ENCODE data around the gene ALKBH5. TPM values are rescaled to one million over a fixed set of nuclear protein-coding genes. Genes with fewer than 3 reads are reported as not detected.

ALKBH5 gene
- total RNA-seq, 2 experiments from 2014 or later = 99.3 to 125 TPM

DNA sequence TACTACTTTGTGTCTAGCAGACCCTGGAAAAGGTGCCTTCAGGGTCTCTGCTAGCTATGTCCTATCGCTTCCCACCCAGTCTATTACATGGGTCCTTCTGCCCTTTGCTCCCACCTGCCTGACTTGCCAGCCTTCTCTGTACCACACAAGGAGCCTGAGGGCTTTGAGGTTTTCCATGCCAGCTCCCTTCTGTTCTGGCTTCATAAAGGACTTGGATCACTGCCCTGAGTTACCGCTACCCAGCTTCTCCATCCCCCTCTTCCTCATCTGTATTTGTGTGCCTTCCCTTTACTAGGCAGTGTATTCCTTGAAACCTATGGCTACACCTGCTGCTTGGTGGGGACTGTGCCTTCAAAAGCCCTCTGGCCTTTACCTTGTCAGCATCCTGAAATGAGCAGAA lies 22.2 kb downstream of the ALKBH5 start:
- DNase-seq (ENCODE audit: low spot score) = no peak
- H2AFZ ChIP-seq (ENCODE audit: low read length) = no peak overlapping the region
- H3K9me3 ChIP-seq (ENCODE audit: low read length) = no peaks in the 10 kb centered on the region
- no peak for TF ChIP-seq EZH2phosphoT487 (IDR thresholded peaks at IDR 0.05; ENCODE audit: borderline replicate concordance, low read depth, low read length)
- 0 out of 2 replicates have a peak, but pooled peaks cover 8% of the 10 kb centered on the region for H4K20me1 ChIP-seq (ENCODE audit: insufficient read depth, low read length)
- no peaks in the 10 kb centered on the region for H3K9me2 ChIP-seq (ENCODE audit: insufficient read depth, low read length)
- no peaks in the 10 kb centered on the region for H3K4me1 ChIP-seq (ENCODE audit: insufficient read depth, low read length, poor library complexity, severe bottlenecking)
- peaks cover 86% of the 10 kb centered on the region for H3K36me3 ChIP-seq (ENCODE audit: insufficient read depth, low read length)
- no TSS peak for BruUV-seq (replicated peaks)
- no peaks in the 10 kb centered on the region for H3K79me2 ChIP-seq (ENCODE audit: insufficient read depth, low read depth, low read length)
- H3K4me2 ChIP-seq (ENCODE audit: low read length) = no peak overlapping the region
- intact Hi-C loops (cut with micrococcal nuclease; ENCODE audit: unreplicated experiment) = no loop called here
- CTCF ChIA-PET (ENCODE audit: unreplicated experiment) = no interaction called here
- no peak overlapping the region for H3K4me3 ChIP-seq (ENCODE audit: low read depth, low read length, poor library complexity, severe bottlenecking)
- POLR2A ChIA-PET = no interaction called here
- H3K27ac ChIP-seq (ENCODE audit: low read depth, low read length, poor library complexity, severe bottlenecking) = no peak overlapping the region

DNA sequence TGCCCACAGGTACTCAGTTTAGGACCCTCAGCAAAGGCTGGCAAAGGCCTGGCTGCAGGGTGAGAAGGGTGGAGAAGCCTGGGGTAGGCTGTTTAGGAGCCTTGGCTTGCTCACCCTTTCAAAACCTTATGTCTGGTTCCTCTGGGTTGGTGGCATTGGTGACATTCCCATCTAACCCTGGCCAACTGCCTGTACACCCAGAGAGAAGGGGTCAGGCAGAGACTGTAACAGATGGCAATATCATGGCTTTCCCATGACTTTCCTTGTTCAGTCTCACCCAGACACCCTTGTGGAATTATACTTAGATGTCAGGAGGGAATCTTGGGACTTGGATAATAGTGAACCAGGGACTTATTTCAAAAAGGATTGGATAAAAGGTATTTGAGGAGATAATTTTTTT lies 23.3 kb downstream of the ALKBH5 start:
- POLR2A ChIA-PET = no interaction called here
- peaks cover 82% of the 10 kb centered on the region for H3K36me3 ChIP-seq (ENCODE audit: insufficient read depth, low read length)
- H3K4me3 ChIP-seq (ENCODE audit: low read depth, low read length, poor library complexity, severe bottlenecking) = no peak overlapping the region
- no TSS peak for BruUV-seq (replicated peaks)
- intact Hi-C loops (cut with micrococcal nuclease; ENCODE audit: unreplicated experiment) = no loop called here
- no peak for DNase-seq (ENCODE audit: low spot score)
- no peak for TF ChIP-seq EZH2phosphoT487 (IDR thresholded peaks at IDR 0.05; ENCODE audit: borderline replicate concordance, low read depth, low read length)
- TF ChIP-seq, protein P1, sequence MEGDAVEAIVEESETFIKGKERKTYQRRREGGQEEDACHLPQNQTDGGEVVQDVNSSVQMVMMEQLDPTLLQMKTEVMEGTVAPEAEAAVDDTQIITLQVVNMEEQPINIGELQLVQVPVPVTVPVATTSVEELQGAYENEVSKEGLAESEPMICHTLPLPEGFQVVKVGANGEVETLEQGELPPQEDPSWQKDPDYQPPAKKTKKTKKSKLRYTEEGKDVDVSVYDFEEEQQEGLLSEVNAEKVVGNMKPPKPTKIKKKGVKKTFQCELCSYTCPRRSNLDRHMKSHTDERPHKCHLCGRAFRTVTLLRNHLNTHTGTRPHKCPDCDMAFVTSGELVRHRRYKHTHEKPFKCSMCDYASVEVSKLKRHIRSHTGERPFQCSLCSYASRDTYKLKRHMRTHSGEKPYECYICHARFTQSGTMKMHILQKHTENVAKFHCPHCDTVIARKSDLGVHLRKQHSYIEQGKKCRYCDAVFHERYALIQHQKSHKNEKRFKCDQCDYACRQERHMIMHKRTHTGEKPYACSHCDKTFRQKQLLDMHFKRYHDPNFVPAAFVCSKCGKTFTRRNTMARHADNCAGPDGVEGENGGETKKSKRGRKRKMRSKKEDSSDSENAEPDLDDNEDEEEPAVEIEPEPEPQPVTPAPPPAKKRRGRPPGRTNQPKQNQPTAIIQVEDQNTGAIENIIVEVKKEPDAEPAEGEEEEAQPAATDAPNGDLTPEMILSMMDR (conservative IDR thresholded peaks at IDR 0.05; ENCODE audit: low read length) = no peak
- H3K4me2 ChIP-seq (ENCODE audit: low read length) = no peak overlapping the region
- H3K79me2 ChIP-seq (ENCODE audit: insufficient read depth, low read depth, low read length) = no peaks in the 10 kb centered on the region
- no peaks in the 10 kb centered on the region for H3K4me1 ChIP-seq (ENCODE audit: insufficient read depth, low read length, poor library complexity, severe bottlenecking)
- H3K9me2 ChIP-seq (ENCODE audit: insufficient read depth, low read length) = no peaks in the 10 kb centered on the region
- CTCF ChIA-PET (ENCODE audit: unreplicated experiment) = no interaction called here
- H4K20me1 ChIP-seq (ENCODE audit: insufficient read depth, low read length) = 0 out of 2 replicates have a peak, but pooled peaks cover 8% of the 10 kb centered on the region
- H3K27ac ChIP-seq (ENCODE audit: low read depth, low read length, poor library complexity, severe bottlenecking) = no peak overlapping the region
- no peak overlapping the region for H2AFZ ChIP-seq (ENCODE audit: low read length)
- no peaks in the 10 kb centered on the region for H3K9me3 ChIP-seq (ENCODE audit: low read length)

DNA sequence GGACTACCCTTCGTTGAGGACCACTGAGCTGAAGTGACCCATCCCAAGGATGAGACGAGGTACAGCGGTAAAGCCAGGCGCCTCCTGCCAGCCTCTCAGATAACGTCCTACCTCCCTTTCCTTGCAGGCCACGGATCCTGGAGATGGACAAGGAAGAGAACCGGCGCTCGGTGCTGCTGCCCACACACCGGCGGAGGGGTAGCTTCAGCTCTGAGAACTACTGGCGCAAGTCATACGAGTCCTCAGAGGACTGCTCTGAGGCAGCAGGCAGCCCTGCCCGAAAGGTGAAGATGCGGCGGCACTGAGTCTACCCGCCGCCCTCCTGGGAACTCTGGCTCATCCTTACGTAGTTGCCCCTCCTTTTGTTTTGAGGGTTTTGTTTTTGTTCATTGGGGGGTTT lies 24.5 kb downstream of the ALKBH5 start:
- ChIA-PET CTCF (ENCODE audit: unreplicated experiment) (no interaction called here), POLR2A (interaction anchor here (0.7 kb wide), 1 partner anchor 129 kb away, joined by 3 read pairs; no protein-coding TSS in a partner anchor)
- intact Hi-C loops (cut with micrococcal nuclease; ENCODE audit: unreplicated experiment) = no loop called here
- Histone ChIP-seq H3K36me3 (ENCODE audit: insufficient read depth, low read length) (peaks cover 76% of the 10 kb centered on the region), H2AFZ (ENCODE audit: low read length) (no peak overlapping the region), H3K4me3 (ENCODE audit: low read depth, low read length, poor library complexity, severe bottlenecking) (no peak overlapping the region), H3K4me1 (ENCODE audit: insufficient read depth, low read length, poor library complexity, severe bottlenecking) (no peaks in the 10 kb centered on the region), H4K20me1 (ENCODE audit: insufficient read depth, low read length) (0 out of 2 replicates have a peak, but pooled peaks cover 8% of the 10 kb centered on the region), H3K9me3 (ENCODE audit: low read length) (no peaks in the 10 kb centered on the region), H3K9me2 (ENCODE audit: insufficient read depth, low read length) (no peaks in the 10 kb centered on the region), H3K27ac (ENCODE audit: low read depth, low read length, poor library complexity, severe bottlenecking) (no peak overlapping the region), H3K4me2 (ENCODE audit: low read length) (no peak overlapping the region), H3K79me2 (ENCODE audit: insufficient read depth, low read depth, low read length) (no peaks in the 10 kb centered on the region)
- BruUV-seq (replicated peaks) = no TSS peak
- no peak for DNase-seq (ENCODE audit: low spot score)
- no peak for TF ChIP-seq EZH2phosphoT487 (IDR thresholded peaks at IDR 0.05; ENCODE audit: borderline replicate concordance, low read depth, low read length)
- TF ChIP-seq, protein P1 (conservative IDR thresholded peaks at IDR 0.05; ENCODE audit: low read length) = no peak

Data from OCI-LY7 (cell line).